Type B pancreatic cell (in vitro differentiated cells): ENCODE data around the gene EXT2. TPM values are rescaled to one million over a fixed set of nuclear protein-coding genes. Genes with fewer than 3 reads are reported as not detected.

Source experiments
- DNase-seq: peaks from one replicate; pipeline ENCODE4 v3.0.0; 2021; ENCODE audit warnings: mixed read lengths; ENCODE audit not compliant: unreplicated experiment; ENCODE audit errors: extremely low spot score
- H3K27ac Mint-ChIP-seq: 2 replicates; pipeline ENCODE4 v1.8.0; 2021; ENCODE audit warnings: mild to moderate bottlenecking, mixed read lengths
- H3K27me3 Mint-ChIP-seq: 2 replicates; pipeline ENCODE4 v1.8.0; 2021; ENCODE audit warnings: mixed read lengths
- H3K36me3 Mint-ChIP-seq: 2 replicates; pipeline ENCODE4 v1.8.0; 2021; ENCODE audit warnings: mixed read lengths
- H3K4me1 Mint-ChIP-seq: one replicate; pipeline ENCODE4 v1.8.0; 2021; ENCODE audit warnings: mixed read lengths; ENCODE audit not compliant: unreplicated experiment
- H3K4me3 Mint-ChIP-seq: 2 replicates; pipeline ENCODE4 v1.8.0; 2021; ENCODE audit warnings: mild to moderate bottlenecking, mixed read lengths
- H3K9me3 Mint-ChIP-seq: 2 replicates; pipeline ENCODE4 v1.8.0; 2021; ENCODE audit warnings: mixed read lengths
- CTCF ChIP-seq: fragments of 200-600 bp; sonication (generic); conservative IDR thresholded peaks from 2 replicates; pipeline ENCODE4 v1.5.0; 2021; ENCODE audit warnings: antibody characterized with exemption, mild to moderate bottlenecking
- total RNA-seq: library from RNA; stranded (reverse); gene quantifications from 2 replicates; pipeline ENCODE4 v1.2.1, GENCODE V29; 2021; ENCODE audit warnings: low replicate concordance

EXT2 gene
- total RNA-seq, 1 donor from 2014 or later, result 62.7 TPM

DNA sequence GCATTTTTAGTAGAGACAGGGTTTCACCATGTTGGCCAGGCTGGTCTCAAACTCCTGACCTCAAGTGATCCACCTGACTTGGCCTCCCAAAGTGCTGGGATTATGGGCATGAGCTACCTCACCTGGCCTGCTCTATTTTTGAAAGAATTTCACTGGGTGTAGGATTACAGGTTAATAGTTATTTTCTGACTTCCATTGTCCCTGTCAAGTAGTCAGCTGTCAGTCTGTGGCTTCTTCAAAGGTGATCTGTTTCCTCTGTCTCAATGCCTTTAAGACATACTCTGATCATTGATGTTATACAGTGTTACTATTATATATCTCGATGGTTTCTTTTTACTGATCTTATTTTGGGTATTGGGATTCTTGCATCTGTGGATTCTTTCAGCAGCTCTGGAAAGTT lies 10.1 kb upstream of the EXT2 start:
- Mint-ChIP-seq H3K27me3 (no peaks in the 10 kb centered on the region), H3K36me3 (peaks cover 23% of the 10 kb centered on the region), H3K4me3 (no peak overlapping the region), H3K4me1 (no peaks in the 10 kb centered on the region), H3K27ac (no peak overlapping the region), H3K9me3 (peaks cover 7% of the 10 kb centered on the region)
- TF ChIP-seq CTCF, result no peak
- DNase-seq, result peak; percentile 16

GRCh38 chr11:44088377-44088776 lies 7.1 kb upstream of the EXT2 start:
- Mint-ChIP-seq H3K36me3 (peaks cover 23% of the 10 kb centered on the region), H3K27me3 (no peaks in the 10 kb centered on the region), H3K27ac (no peak overlapping the region), H3K9me3 (peaks cover 7% of the 10 kb centered on the region), H3K4me1 (no peaks in the 10 kb centered on the region), H3K4me3 (no peak overlapping the region)
- no peak for DNase-seq
- no peak for TF ChIP-seq CTCF

- H3K27me3 Mint-ChIP-seq, result no peaks in the 10 kb centered on the region
- no peak overlapping the region for H3K27ac Mint-ChIP-seq
- TF ChIP-seq CTCF, result no peak
- peaks cover 7% of the 10 kb centered on the region for H3K9me3 Mint-ChIP-seq
- no peak overlapping the region for H3K4me3 Mint-ChIP-seq
- DNase-seq, result no peak
- no peaks in the 10 kb centered on the region for H3K4me1 Mint-ChIP-seq
- H3K36me3 Mint-ChIP-seq, result peaks cover 22% of the 10 kb centered on the region
These were observed 6.6 kb upstream of the EXT2 start for GRCh38 chr11:44088871-44089270.

DNA sequence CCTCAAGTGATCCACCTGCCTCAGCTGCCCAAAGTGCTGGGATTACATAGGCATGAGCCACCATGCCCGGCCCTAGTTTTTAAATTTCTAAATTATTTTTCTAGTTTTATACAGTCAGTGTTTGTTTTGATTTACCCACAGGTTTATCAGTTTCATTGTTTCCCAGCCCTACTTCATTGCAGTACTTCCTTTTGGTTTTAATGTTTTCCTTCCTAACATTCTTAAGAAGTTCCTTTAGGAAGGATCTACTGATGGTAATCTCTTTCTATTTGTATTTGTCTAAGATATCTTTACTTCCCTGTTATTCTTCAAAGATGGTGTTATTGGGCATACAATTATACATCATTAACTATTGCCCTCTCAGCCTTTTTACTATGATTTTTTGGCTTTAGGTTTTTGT lies 4.9 kb upstream of the EXT2 start:
- no peaks in the 10 kb centered on the region for H3K27me3 Mint-ChIP-seq

DNA sequence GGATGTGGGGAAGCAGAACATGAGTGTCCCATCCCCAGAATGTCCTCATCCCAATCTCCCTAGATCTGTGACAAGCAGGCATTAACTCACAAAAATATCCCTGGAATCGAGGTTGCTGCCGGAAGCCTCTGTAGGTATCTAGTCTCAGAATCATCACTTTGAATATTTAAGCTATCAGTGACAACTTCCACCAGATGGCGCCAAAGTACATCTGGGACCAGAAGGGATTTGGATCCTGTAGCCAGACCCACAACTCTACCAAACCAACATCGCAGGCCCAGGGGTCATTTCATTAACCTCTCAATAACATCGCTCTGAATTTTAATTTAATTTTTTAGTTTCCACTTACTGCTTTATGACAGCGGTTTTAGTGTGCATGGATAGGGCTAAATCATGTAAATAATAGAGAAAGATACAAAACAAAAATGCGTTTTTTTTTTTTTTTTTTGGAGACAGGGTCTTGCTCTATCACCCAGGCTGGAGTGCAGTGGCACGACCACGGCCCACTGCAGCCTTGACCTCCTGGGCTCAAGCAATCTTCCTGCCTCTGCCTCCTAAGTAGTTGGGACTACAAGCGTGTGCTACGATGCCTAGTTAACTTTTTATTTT lies 1.1 kb upstream of the EXT2 start:
- Mint-ChIP-seq H3K4me3 (peak overlapping the region; percentile 86), H3K27ac (no peak overlapping the region), H3K4me1 (peaks cover 23% of the 10 kb centered on the region), H3K27me3 (no peaks in the 10 kb centered on the region), H3K36me3 (peaks cover 5% of the 10 kb centered on the region), H3K9me3 (no peaks in the 10 kb centered on the region)
- TF ChIP-seq CTCF, result peak; percentile 87
- DNase-seq, result no peak

More for the DNA sequence above, 4.9 kb upstream of the EXT2 start:
- Mint-ChIP-seq H3K27ac (no peak overlapping the region), H3K9me3 (peaks cover 7% of the 10 kb centered on the region), H3K4me3 (no peak overlapping the region), H3K4me1 (peaks cover 12% of the 10 kb centered on the region), H3K36me3 (peaks cover 16% of the 10 kb centered on the region)
- DNase-seq, result no peak
- TF ChIP-seq CTCF, result no peak
